Eye (tissue), 1 donor: ENCODE data around the gene SUSD3.
A peak's percentile ranks its signal among the peaks of the same experiment; 100 is the strongest.

ENCODE experiments used
- DNase-seq: peaks from one replicate; pipeline ENCODE4 v3.0.0-alpha.2; 2015

Gene SUSD3

GRCh38 chr9:93127395-93127911 is 69.0 kb downstream of the SUSD3 start:
- peak; percentile 35 for DNase-seq

- DNase-seq = no peak
Observed at GRCh38 chr9:93128011-93128714, 69.7 kb downstream of the SUSD3 start.

GRCh38 chr9:93128715-93129224 is 70.3 kb downstream of the SUSD3 start:
- no peak for DNase-seq

- no peak for DNase-seq
Observed at GRCh38 chr9:93129286-93129685, 70.8 kb downstream of the SUSD3 start.

GRCh38 chr9:93129691-93130500 is 71.4 kb downstream of the SUSD3 start:
- DNase-seq = no peak

- no peak for DNase-seq
Observed at GRCh38 chr9:93130861-93131481, 72.5 kb downstream of the SUSD3 start.

- no peak for DNase-seq
Observed at GRCh38 chr9:93131599-93132286, 73.2 kb downstream of the SUSD3 start.

- no peak for DNase-seq
Observed at GRCh38 chr9:93132287-93132927, 73.9 kb downstream of the SUSD3 start.

- DNase-seq = no peak
Observed at GRCh38 chr9:93132946-93133680, 74.6 kb downstream of the SUSD3 start.

- DNase-seq = peak; percentile 88
Observed at GRCh38 chr9:93133681-93134014, 75.1 kb downstream of the SUSD3 start.

GRCh38 chr9:93134015-93134739 is 75.7 kb downstream of the SUSD3 start, which contains the start of gene NINJ1:
TSS of gene NINJ1 (minus strand) at chr9:93134251. CDS start at chr9:93134217, 34 bp downstream.
- peak; percentile 91 for DNase-seq
